Measurements from ENCODE around the gene NOXA1. TPM values are rescaled to one million over a fixed set of nuclear protein-coding genes. Genes with fewer than 3 reads are reported as not detected.

Gene NOXA1
- polyA plus RNA-seq, 1 donor (not counting 4 experiments of a cell fraction or from before 2014, with no cell fraction given), result 0.09 TPM

- no peak for DNase-seq (ENCODE audit: low read depth, low spot score)
- H3K9me3 ChIP-seq (ENCODE audit: control insufficient read depth, low read depth, low read length), result peaks cover 4% of the 10 kb centered on the region
- H3K4me1 ChIP-seq (ENCODE audit: control insufficient read depth, extremely low read depth, insufficient read depth, low read length), result peaks cover 6% of the 10 kb centered on the region
- dilution Hi-C loops (cut with MboI; ENCODE audit: extremely low pct_ligation_motif_present, low sequenced_read_pairs), result no loop called here
- FAIRE-seq, result no peak
- H3K27me3 ChIP-seq (ENCODE audit: control insufficient read depth, extremely low read depth, insufficient read depth, low read length), result peaks cover 11% of the 10 kb centered on the region
- no peak overlapping the region for H2AFZ ChIP-seq (ENCODE audit: control insufficient read depth, low read length)
- no peak overlapping the region for H3K9ac ChIP-seq (ENCODE audit: control insufficient read depth, extremely low read depth, insufficient read depth, low read length)
- TF ChIP-seq CTCF (optimal IDR thresholded peaks at IDR 0.05 in 1 of 3, IDR thresholded peaks at IDR 0.05 in 1 of 3, conservative IDR thresholded peaks at IDR 0.05 in 1 of 3; ENCODE audit: extremely low read depth in 1 of 3, insufficient read depth in 2 of 3, low read length in 3 of 3), result no peak
- no peak for TF ChIP-seq EZH2 (IDR thresholded peaks at IDR 0.05; ENCODE audit: low read length)
- H3K79me2 ChIP-seq (ENCODE audit: control insufficient read depth, insufficient read depth, low read length), result no peaks in the 10 kb centered on the region
- H3K4me2 ChIP-seq (ENCODE audit: control insufficient read depth, extremely low read depth, insufficient read depth, low read depth, low read length), result no peak overlapping the region
- no peaks in the 10 kb centered on the region for H3K36me3 ChIP-seq (ENCODE audit: control insufficient read depth in 2 of 2, extremely low read depth in 1 of 2, insufficient read depth in 2 of 2, low read length in 2 of 2)
- no peak overlapping the region for H3K27ac ChIP-seq (ENCODE audit: control insufficient read depth, insufficient read depth, low read length)
- no peak overlapping the region for H3K4me3 ChIP-seq (ENCODE audit: control insufficient read depth in 2 of 3, extremely low read depth in 1 of 3, insufficient read depth in 2 of 3, low read depth in 1 of 3, low read length in 3 of 3)
- H4K20me1 ChIP-seq (ENCODE audit: control insufficient read depth, extremely low read depth, insufficient read depth, low read length), result no peaks in the 10 kb centered on the region
- no peaks in the 10 kb centered on the region for H3K9me1 ChIP-seq (ENCODE audit: control insufficient read depth, extremely low read depth, insufficient read depth, low read length)
Measured at GRCh38 chr9:137477778-137478612, 54.8 kb downstream of the NOXA1 start.

GRCh38 chr9:137478613-137478961 lies 55.4 kb downstream of the NOXA1 start:
- DNase-seq (ENCODE audit: low read depth, low spot score), result no peak
- TF ChIP-seq EZH2 (IDR thresholded peaks at IDR 0.05; ENCODE audit: low read length) (no peak), CTCF (optimal IDR thresholded peaks at IDR 0.05 in 1 of 3, IDR thresholded peaks at IDR 0.05 in 1 of 3, conservative IDR thresholded peaks at IDR 0.05 in 1 of 3; ENCODE audit: extremely low read depth in 1 of 3, insufficient read depth in 2 of 3, low read length in 3 of 3) (no peak)
- dilution Hi-C loops (cut with MboI; ENCODE audit: extremely low pct_ligation_motif_present, low sequenced_read_pairs), result no loop called here
- peaks cover 11% of the 10 kb centered on the region for H3K27me3 ChIP-seq (ENCODE audit: control insufficient read depth, extremely low read depth, insufficient read depth, low read length)
- H3K9me3 ChIP-seq (ENCODE audit: control insufficient read depth, low read depth, low read length), result peaks cover 4% of the 10 kb centered on the region
- H3K27ac ChIP-seq (ENCODE audit: control insufficient read depth, insufficient read depth, low read length), result no peak overlapping the region
- H3K9me1 ChIP-seq (ENCODE audit: control insufficient read depth, extremely low read depth, insufficient read depth, low read length), result no peaks in the 10 kb centered on the region
- no peaks in the 10 kb centered on the region for H3K79me2 ChIP-seq (ENCODE audit: control insufficient read depth, insufficient read depth, low read length)
- no peak overlapping the region for H3K4me2 ChIP-seq (ENCODE audit: control insufficient read depth, extremely low read depth, insufficient read depth, low read depth, low read length)
- no peaks in the 10 kb centered on the region for H3K36me3 ChIP-seq (ENCODE audit: control insufficient read depth in 2 of 2, extremely low read depth in 1 of 2, insufficient read depth in 2 of 2, low read length in 2 of 2)
- no peak for FAIRE-seq
- H4K20me1 ChIP-seq (ENCODE audit: control insufficient read depth, extremely low read depth, insufficient read depth, low read length), result no peaks in the 10 kb centered on the region
- no peak overlapping the region for H3K9ac ChIP-seq (ENCODE audit: control insufficient read depth, extremely low read depth, insufficient read depth, low read length)
- H2AFZ ChIP-seq (ENCODE audit: control insufficient read depth, low read length), result no peak overlapping the region
- H3K4me3 ChIP-seq (ENCODE audit: control insufficient read depth in 2 of 3, extremely low read depth in 1 of 3, insufficient read depth in 2 of 3, low read depth in 1 of 3, low read length in 3 of 3), result no peak overlapping the region
- peaks cover 6% of the 10 kb centered on the region for H3K4me1 ChIP-seq (ENCODE audit: control insufficient read depth, extremely low read depth, insufficient read depth, low read length)

Measured in keratinocyte (primary cell).